Ovary (tissue), 3 donors: ENCODE results near the gene ABHD16A.

Experiments used
- EP300 ChIP-seq: sonication (generic); formaldehyde crosslinking; IDR thresholded peaks from one replicate; pipeline ENCODE4 v1.6.1; 2017; ENCODE audit warnings: antibody characterized with exemption
- POLR2A ChIP-seq: fragments of 450-650 bp; IDR thresholded peaks from one replicate; pipeline ENCODE4 v1.6.1; 2017; ENCODE audit warnings: antibody characterized with exemption, mild to moderate bottlenecking, moderate library complexity
- TF ChIP-seq, protein P1 (sequence below), 3 donors: fragments of 450-650 bp in 2 of 3; fragments of 200-600 bp in 1 of 3; IDR thresholded peaks; one replicate each; pipeline versions ENCODE4 v1.5.1 to v1.8.0; 2016 to 2022; ENCODE audit warnings: antibody characterized with exemption in 3 of 3, mild to moderate bottlenecking in 1 of 3
- donor health status: DM: no; HTN: no; CAD: no.

DNA sequence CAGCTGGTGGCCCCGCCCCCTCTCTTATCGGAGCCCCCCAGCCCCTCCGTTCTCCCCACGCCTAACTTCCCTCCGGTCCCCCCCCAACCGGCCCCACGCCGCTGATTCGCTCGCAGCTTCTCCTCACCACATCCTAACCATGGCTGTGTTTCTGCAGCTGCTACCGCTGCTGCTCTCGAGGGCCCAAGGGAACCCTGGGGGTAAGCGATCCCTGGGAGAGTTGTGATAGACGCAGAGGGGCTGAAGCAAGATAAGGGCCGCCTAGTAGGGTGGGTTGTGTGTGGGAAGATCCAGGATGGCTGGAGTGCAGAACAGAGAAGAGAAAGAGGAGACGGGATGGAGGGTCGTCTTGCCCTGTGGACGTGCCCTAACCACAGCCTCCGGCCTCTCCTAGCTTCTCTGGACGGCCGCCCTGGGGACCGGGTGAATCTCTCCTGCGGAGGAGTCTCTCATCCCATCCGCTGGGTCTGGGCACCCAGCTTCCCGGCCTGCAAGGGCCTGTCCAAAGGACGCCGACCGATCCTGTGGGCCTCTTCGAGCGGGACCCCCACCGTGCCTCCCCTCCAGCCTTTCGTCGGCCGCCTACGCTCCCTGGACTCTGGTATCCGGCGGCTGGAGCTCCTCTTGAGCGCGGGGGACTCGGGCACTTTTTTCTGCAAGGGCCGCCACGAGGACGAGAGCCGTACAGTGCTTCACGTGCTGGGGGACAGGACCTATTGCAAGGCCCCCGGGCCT, 20.3 kb upstream of the ABHD16A start, which contains the start of gene MPIG6B:
- TF ChIP-seq, protein P1, sequence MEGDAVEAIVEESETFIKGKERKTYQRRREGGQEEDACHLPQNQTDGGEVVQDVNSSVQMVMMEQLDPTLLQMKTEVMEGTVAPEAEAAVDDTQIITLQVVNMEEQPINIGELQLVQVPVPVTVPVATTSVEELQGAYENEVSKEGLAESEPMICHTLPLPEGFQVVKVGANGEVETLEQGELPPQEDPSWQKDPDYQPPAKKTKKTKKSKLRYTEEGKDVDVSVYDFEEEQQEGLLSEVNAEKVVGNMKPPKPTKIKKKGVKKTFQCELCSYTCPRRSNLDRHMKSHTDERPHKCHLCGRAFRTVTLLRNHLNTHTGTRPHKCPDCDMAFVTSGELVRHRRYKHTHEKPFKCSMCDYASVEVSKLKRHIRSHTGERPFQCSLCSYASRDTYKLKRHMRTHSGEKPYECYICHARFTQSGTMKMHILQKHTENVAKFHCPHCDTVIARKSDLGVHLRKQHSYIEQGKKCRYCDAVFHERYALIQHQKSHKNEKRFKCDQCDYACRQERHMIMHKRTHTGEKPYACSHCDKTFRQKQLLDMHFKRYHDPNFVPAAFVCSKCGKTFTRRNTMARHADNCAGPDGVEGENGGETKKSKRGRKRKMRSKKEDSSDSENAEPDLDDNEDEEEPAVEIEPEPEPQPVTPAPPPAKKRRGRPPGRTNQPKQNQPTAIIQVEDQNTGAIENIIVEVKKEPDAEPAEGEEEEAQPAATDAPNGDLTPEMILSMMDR (IDR thresholded peaks at IDR 0.05), result no peak
- TF ChIP-seq EP300 (no peak), POLR2A (no peak)
